ENCODE results near the gene ZRANB1.

Gene ZRANB1

DNA sequence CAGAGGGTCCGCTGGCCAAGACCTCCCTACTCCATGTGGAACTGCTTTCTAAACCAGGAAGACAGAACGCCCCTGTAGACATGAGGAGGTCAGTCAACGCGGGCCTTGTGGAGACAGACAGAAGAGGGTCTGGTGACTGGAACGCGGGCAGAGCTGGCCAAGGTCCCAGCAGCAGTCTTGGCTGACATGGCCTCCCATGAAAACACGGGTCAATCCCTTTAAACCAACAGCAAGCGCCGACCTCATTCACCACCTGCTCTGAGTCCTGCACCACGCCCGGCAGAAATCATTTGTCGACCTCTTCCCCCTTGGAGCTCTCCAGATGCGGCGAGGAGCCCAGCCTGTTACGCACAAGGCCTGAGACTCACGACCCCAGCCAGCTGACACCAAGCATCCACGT lies 78.5 kb downstream of the ZRANB1 start:
- Histone ChIP-seq H3K4me1 (ENCODE audit: control extremely low read depth in 1 of 4, control insufficient read depth in 4 of 4, insufficient read depth in 4 of 4, low read length in 3 of 4) (peaks cover 0 to 21% (median 18%) of the 10 kb centered on the region in 4 experiments), H3K9me3 (ENCODE audit: control extremely low read depth in 1 of 5, control insufficient read depth in 4 of 5, insufficient read depth in 2 of 5, low read depth in 1 of 5, low read length in 4 of 5) (peaks cover 0 to 7% (median 0%) of the 10 kb centered on the region in 5 experiments), H3K4me3 (ENCODE audit: control insufficient read depth in 1 of 7, extremely low read depth in 1 of 7, insufficient read depth in 4 of 7, low read depth in 2 of 7, low read length in 6 of 7) (no peak overlapping the region), H3K36me3 (ENCODE audit: control insufficient read depth in 4 of 4, insufficient read depth in 4 of 4, low read length in 3 of 4) (peaks cover 3 to 50% (median 30%) of the 10 kb centered on the region in 4 experiments), H3K27me3 (replicated peaks in 2 of 5; ENCODE audit: control insufficient read depth in 4 of 5, insufficient read depth in 5 of 5, low read length in 4 of 5) (no peaks in the 10 kb centered on the region), H3K27ac (ENCODE audit: insufficient read depth in 1 of 2, low read depth in 1 of 2, low read length in 2 of 2, poor library complexity in 1 of 2, severe bottlenecking in 2 of 2) (no peak overlapping the region)
- CTCF ChIA-PET: interaction anchor here (0.9 to 1.9 kb wide), 5 partner anchors 10 to 28 kb away, joined by 3 to 4 read pairs (median 4); no protein-coding TSS in a partner anchor
- WGBS (ENCODE audit: insufficient coverage): 92% methylated on average over 14 of the region's 17 CpGs
- DNase-seq: no peak
- POLR2A ChIA-PET: no interaction called here

DNA sequence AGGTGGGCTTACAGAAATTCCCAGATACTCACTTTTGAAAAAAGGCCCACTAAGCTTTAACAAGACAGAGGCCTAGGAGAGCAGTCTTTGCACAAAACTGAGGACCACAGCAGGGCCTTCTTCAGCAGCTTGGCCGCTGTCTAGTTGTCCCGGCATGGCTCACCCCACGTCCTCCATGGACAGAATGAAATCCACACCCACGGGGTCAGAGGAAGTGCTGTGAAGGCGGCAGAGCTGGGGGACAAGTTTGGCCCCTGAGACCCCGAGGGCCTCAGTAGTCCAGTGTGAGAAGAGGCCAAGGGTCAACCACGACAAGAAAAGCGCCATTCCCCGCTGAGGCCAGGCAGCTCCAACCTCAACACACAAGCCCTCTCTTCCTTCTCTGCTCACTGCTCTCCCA lies 78.9 kb downstream of the ZRANB1 start:
- H3K36me3 ChIP-seq (ENCODE audit: control insufficient read depth in 4 of 4, insufficient read depth in 4 of 4, low read length in 3 of 4): peaks cover 3 to 54% (median 34%) of the 10 kb centered on the region in 4 experiments
- H3K4me1 ChIP-seq (ENCODE audit: control extremely low read depth in 1 of 4, control insufficient read depth in 4 of 4, insufficient read depth in 4 of 4, low read length in 3 of 4): peaks cover 0 to 16% (median 13%) of the 10 kb centered on the region in 4 experiments
- H3K9me3 ChIP-seq (ENCODE audit: control extremely low read depth in 1 of 5, control insufficient read depth in 4 of 5, insufficient read depth in 2 of 5, low read depth in 1 of 5, low read length in 4 of 5): peaks cover 0 to 7% (median 0%) of the 10 kb centered on the region in 5 experiments
- no peaks in the 10 kb centered on the region for H3K27me3 ChIP-seq (replicated peaks in 2 of 5; ENCODE audit: control insufficient read depth in 4 of 5, insufficient read depth in 5 of 5, low read length in 4 of 5)
- no peak for DNase-seq
- POLR2A ChIA-PET: no interaction called here
- H3K4me3 ChIP-seq (ENCODE audit: control insufficient read depth in 1 of 7, extremely low read depth in 1 of 7, insufficient read depth in 4 of 7, low read depth in 2 of 7, low read length in 6 of 7): no peak overlapping the region
- no peak overlapping the region for H3K27ac ChIP-seq (ENCODE audit: insufficient read depth in 1 of 2, low read depth in 1 of 2, low read length in 2 of 2, poor library complexity in 1 of 2, severe bottlenecking in 2 of 2)
- CTCF ChIA-PET: interaction anchor here (1.2 to 1.7 kb wide), 3 partner anchors 9 to 28 kb away, joined by 3 to 4 read pairs (median 4); no protein-coding TSS in a partner anchor
- WGBS (ENCODE audit: insufficient coverage): 91% methylated on average over 8 of the region's 9 CpGs

DNA sequence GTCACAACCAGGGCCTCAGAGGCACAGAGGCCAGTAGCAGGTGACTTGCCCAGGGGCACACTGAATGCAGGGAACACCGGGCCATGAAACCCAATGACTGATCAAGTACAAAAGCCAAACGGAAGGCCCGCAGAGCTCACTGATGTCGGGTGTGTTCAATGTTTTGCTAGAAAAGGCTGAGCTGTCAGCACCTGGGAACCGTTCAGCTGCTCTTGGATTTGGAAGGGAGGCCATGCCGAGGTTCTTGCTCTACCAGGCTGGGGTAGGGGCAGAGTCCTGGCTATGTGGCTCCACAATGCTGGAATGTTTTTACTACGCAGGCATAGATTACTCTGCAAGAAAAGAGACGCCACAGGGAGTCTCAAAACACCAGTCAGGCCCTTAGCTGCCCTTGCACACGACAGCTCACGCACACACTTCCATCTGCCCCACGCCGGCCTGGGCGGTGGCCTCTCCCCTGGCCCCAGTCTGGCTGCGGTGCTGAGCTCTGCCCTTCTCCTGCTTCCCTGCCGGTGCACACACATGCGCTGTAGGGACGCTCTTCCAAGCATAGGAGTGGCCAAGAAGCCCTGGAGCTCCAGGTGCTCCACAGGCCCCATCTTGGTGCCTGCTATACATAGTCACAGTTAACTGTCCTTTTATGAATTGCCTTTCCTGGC lies 79.9 kb downstream of the ZRANB1 start:
- H3K27ac ChIP-seq (ENCODE audit: insufficient read depth in 1 of 2, low read depth in 1 of 2, low read length in 2 of 2, poor library complexity in 1 of 2, severe bottlenecking in 2 of 2): no peak overlapping the region
- POLR2A ChIA-PET: no interaction called here
- DNase-seq: no peak
- WGBS (ENCODE audit: insufficient coverage): 91% methylated on average over 17 of the region's 17 CpGs
- H3K4me3 ChIP-seq (ENCODE audit: control insufficient read depth in 1 of 7, extremely low read depth in 1 of 7, insufficient read depth in 4 of 7, low read depth in 2 of 7, low read length in 6 of 7): no peak overlapping the region
- H3K36me3 ChIP-seq (ENCODE audit: control insufficient read depth in 4 of 4, insufficient read depth in 4 of 4, low read length in 3 of 4): peaks cover 3 to 62% (median 39%) of the 10 kb centered on the region in 4 experiments
- peaks cover 0 to 16% (median 13%) of the 10 kb centered on the region in 4 experiments for H3K4me1 ChIP-seq (ENCODE audit: control extremely low read depth in 1 of 4, control insufficient read depth in 4 of 4, insufficient read depth in 4 of 4, low read length in 3 of 4)
- CTCF ChIA-PET: interaction anchor here (0.7 to 1.1 kb wide), 2 partner anchors 12 to 26 kb away, joined by 3 to 4 read pairs; no protein-coding TSS in a partner anchor
- H3K9me3 ChIP-seq (ENCODE audit: control extremely low read depth in 1 of 5, control insufficient read depth in 4 of 5, insufficient read depth in 2 of 5, low read depth in 1 of 5, low read length in 4 of 5): peaks cover 0 to 7% (median 0%) of the 10 kb centered on the region in 5 experiments
- H3K27me3 ChIP-seq (replicated peaks in 2 of 5; ENCODE audit: control insufficient read depth in 4 of 5, insufficient read depth in 5 of 5, low read length in 4 of 5): no peaks in the 10 kb centered on the region

DNA sequence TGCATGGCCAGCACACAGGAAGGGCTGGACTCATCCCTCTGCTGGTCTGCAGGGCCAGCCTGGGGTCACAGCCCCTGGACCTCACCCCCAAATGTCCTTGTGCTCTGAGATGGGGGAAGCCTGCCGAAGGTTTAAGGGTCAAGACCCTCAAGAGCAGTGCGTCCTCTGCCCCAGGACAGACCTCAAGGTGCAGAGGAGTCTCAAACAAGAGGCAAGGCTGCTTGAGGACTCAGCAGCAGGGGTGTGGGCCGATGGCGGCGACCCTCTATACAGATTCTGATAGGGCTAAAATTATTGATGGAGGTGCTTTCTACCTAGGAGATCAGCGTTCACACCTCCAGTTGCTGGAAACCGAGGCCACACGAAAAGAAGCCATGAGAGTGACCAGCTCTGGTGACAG lies 80.7 kb downstream of the ZRANB1 start:
- peaks cover 0 to 7% (median 0%) of the 10 kb centered on the region in 5 experiments for H3K9me3 ChIP-seq (ENCODE audit: control extremely low read depth in 1 of 5, control insufficient read depth in 4 of 5, insufficient read depth in 2 of 5, low read depth in 1 of 5, low read length in 4 of 5)
- DNase-seq: no peak
- no peaks in the 10 kb centered on the region for H3K27me3 ChIP-seq (replicated peaks in 2 of 5; ENCODE audit: control insufficient read depth in 4 of 5, insufficient read depth in 5 of 5, low read length in 4 of 5)
- no peak overlapping the region for H3K4me3 ChIP-seq (ENCODE audit: control insufficient read depth in 1 of 7, extremely low read depth in 1 of 7, insufficient read depth in 4 of 7, low read depth in 2 of 7, low read length in 6 of 7)
- peaks cover 0 to 66% (median 40%) of the 10 kb centered on the region in 4 experiments for H3K36me3 ChIP-seq (ENCODE audit: control insufficient read depth in 4 of 4, insufficient read depth in 4 of 4, low read length in 3 of 4)
- ChIA-PET POLR2A (no interaction called here), CTCF (interaction anchor here (1.1 kb wide), 1 partner anchor 13 kb away, joined by 3 read pairs; no protein-coding TSS in a partner anchor)
- 100% methylated on average over 6 of the region's 8 CpGs for WGBS (ENCODE audit: insufficient coverage)
- no peak overlapping the region for H3K27ac ChIP-seq (ENCODE audit: insufficient read depth in 1 of 2, low read depth in 1 of 2, low read length in 2 of 2, poor library complexity in 1 of 2, severe bottlenecking in 2 of 2)
- peaks cover 0 to 15% (median 13%) of the 10 kb centered on the region in 4 experiments for H3K4me1 ChIP-seq (ENCODE audit: control extremely low read depth in 1 of 4, control insufficient read depth in 4 of 4, insufficient read depth in 4 of 4, low read length in 3 of 4)

DNA sequence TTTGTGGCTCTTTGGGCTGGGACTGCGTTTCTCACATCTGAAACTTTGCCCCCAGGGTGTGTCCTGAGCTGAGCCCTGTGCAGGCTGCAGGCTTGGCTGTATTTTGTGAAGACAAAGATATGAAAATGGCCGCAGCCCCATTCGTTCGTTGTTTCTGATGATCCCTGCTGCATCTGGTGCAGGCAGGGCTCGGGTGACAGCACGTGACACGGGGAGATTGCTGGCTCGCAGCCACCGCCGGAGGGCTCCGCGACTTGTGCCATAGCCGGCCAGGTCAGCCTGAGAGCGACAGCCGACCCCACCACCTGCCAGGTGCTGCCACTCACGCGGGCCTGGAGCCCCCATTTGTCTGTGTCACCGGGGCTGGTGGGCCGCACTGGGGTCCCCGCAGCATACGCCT lies 81.3 kb downstream of the ZRANB1 start:
- ChIA-PET POLR2A (no interaction called here), CTCF (no interaction called here)
- H3K27me3 ChIP-seq (replicated peaks in 2 of 5; ENCODE audit: control insufficient read depth in 4 of 5, insufficient read depth in 5 of 5, low read length in 4 of 5): no peaks in the 10 kb centered on the region
- no peak overlapping the region for H3K4me3 ChIP-seq (ENCODE audit: control insufficient read depth in 1 of 7, extremely low read depth in 1 of 7, insufficient read depth in 4 of 7, low read depth in 2 of 7, low read length in 6 of 7)
- H3K27ac ChIP-seq (ENCODE audit: insufficient read depth in 1 of 2, low read depth in 1 of 2, low read length in 2 of 2, poor library complexity in 1 of 2, severe bottlenecking in 2 of 2): no peak overlapping the region
- WGBS (ENCODE audit: insufficient coverage): over 99% methylated on average over 20 of the region's 21 CpGs
- DNase-seq: no peak
- H3K9me3 ChIP-seq (ENCODE audit: control extremely low read depth in 1 of 5, control insufficient read depth in 4 of 5, insufficient read depth in 2 of 5, low read depth in 1 of 5, low read length in 4 of 5): peaks cover 0 to 7% (median 0%) of the 10 kb centered on the region in 5 experiments
- H3K4me1 ChIP-seq (ENCODE audit: control extremely low read depth in 1 of 4, control insufficient read depth in 4 of 4, insufficient read depth in 4 of 4, low read length in 3 of 4): peaks cover 0 to 14% (median 11%) of the 10 kb centered on the region in 4 experiments
- H3K36me3 ChIP-seq (ENCODE audit: control insufficient read depth in 4 of 4, insufficient read depth in 4 of 4, low read length in 3 of 4): peaks cover 0 to 66% (median 41%) of the 10 kb centered on the region in 4 experiments

DNA sequence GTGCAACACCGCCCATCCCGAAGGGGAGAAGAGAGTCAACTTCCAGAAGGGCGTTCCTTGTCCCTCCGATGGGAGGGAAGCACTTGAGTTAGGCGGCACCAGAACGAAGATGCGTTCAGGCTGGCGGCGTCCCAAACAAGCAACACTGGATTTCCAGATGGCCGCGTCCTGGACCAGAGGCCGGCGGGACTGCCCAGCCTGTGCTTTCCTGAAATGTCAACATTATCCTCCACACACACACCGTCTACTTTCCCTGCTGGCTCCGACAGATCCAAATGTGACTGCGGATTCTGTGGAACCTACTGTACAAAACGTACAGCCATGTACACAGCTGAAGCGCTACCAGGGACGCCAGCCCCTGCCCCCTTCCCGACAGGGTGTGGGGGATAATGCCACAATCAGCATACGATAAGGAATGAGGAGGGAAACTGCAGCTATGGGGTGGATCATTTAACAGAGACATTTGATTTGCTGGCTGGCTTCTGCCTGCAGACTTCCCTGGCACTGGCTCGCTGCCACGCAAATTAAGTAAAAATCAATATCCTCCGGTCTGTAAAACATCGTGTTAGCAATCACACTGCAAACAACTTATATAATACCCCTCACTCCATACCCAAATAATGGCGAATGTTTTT lies 82.1 kb downstream of the ZRANB1 start:
- Histone ChIP-seq H3K4me1 (ENCODE audit: control extremely low read depth in 1 of 4, control insufficient read depth in 4 of 4, insufficient read depth in 4 of 4, low read length in 3 of 4) (peaks cover 0 to 8% (median 5%) of the 10 kb centered on the region in 4 experiments), H3K36me3 (ENCODE audit: control insufficient read depth in 4 of 4, insufficient read depth in 4 of 4, low read length in 3 of 4) (peaks cover 0 to 66% (median 41%) of the 10 kb centered on the region in 4 experiments), H3K27ac (ENCODE audit: insufficient read depth in 1 of 2, low read depth in 1 of 2, low read length in 2 of 2, poor library complexity in 1 of 2, severe bottlenecking in 2 of 2) (no peak overlapping the region), H3K27me3 (replicated peaks in 2 of 5; ENCODE audit: control insufficient read depth in 4 of 5, insufficient read depth in 5 of 5, low read length in 4 of 5) (no peaks in the 10 kb centered on the region), H3K9me3 (ENCODE audit: control extremely low read depth in 1 of 5, control insufficient read depth in 4 of 5, insufficient read depth in 2 of 5, low read depth in 1 of 5, low read length in 4 of 5) (peaks cover 0 to 7% (median 0%) of the 10 kb centered on the region in 5 experiments), H3K4me3 (ENCODE audit: control insufficient read depth in 1 of 7, extremely low read depth in 1 of 7, insufficient read depth in 4 of 7, low read depth in 2 of 7, low read length in 6 of 7) (no peak overlapping the region)
- WGBS (ENCODE audit: insufficient coverage): 95% methylated on average over 18 of the region's 26 CpGs
- ChIA-PET CTCF (no interaction called here), POLR2A (no interaction called here)
- no peak for DNase-seq

Data from common myeloid progenitor, CD34-positive (primary cell).